Suprapubic skin (tissue), 4 donors: Measurements from ENCODE around the gene ITPKC. TPM values are rescaled to one million over a fixed set of nuclear protein-coding genes. Genes with fewer than 3 reads are reported as not detected.

Experiments used
- DNase-seq, 2 donors: peaks; one replicate each; pipeline ENCODE4 v3.0.0-alpha.2; 2019; ENCODE audit warnings: low spot score in 2 of 2
- H3K27ac ChIP-seq: fragments of 200-600 bp; sonication (generic); one replicate; pipeline ENCODE4 v1.5.1; 2019
- H3K27me3 ChIP-seq: fragments of 200-600 bp; sonication (generic); one replicate; pipeline ENCODE4 v1.5.1; 2019
- H3K36me3 ChIP-seq: fragments of 200-600 bp; sonication (generic); one replicate; pipeline ENCODE4 v1.5.1; 2019
- H3K4me1 ChIP-seq: fragments of 200-600 bp; sonication (generic); one replicate; pipeline ENCODE4 v1.5.1; 2019
- H3K4me3 ChIP-seq: fragments of 200-600 bp; sonication (generic); one replicate; pipeline ENCODE4 v1.5.1; 2019; ENCODE audit warnings: mild to moderate bottlenecking
- H3K9me3 ChIP-seq: fragments of 200-600 bp; sonication (generic); one replicate; pipeline ENCODE4 v1.5.1; 2019
- EP300 ChIP-seq: sonication (generic); formaldehyde crosslinking; IDR thresholded peaks from one replicate; pipeline ENCODE4 v1.6.1; 2017; ENCODE audit warnings: antibody characterized with exemption
- POLR2A ChIP-seq, 2 donors: fragments of 450-650 bp; IDR thresholded peaks; one replicate each; pipeline ENCODE4 v1.6.1; 2017; ENCODE audit warnings: antibody characterized with exemption in 2 of 2, mild to moderate bottlenecking in 2 of 2, moderate library complexity in 2 of 2
- POLR2AphosphoS5 ChIP-seq, 3 donors: sonication (generic); formaldehyde crosslinking; IDR thresholded peaks; one replicate each; pipeline ENCODE4 v1.6.1; 2017; ENCODE audit warnings: antibody characterized with exemption in 3 of 3
- WGBS: methylation state at CpG from one replicate; pipeline ENCODE4 v1.1.5; 2018; 5-methylcytosine and 5-hydroxymethylcytosine counted together
- total RNA-seq, 4 donors: library from RNA; depleted of rRNA; stranded (reverse); fragments of >200 nt; gene quantifications; one replicate each; pipeline ENCODE4 v1.1.0, GENCODE V29; 2016
- TF ChIP-seq, protein P1 (sequence below), 2 donors: fragments of 200-600 bp in 1 of 2; fragments of 450-650 bp in 1 of 2; sonication (generic) in 1 of 2; IDR thresholded peaks; one replicate each; pipeline ENCODE4 v1.5.1; 2016 to 2019; ENCODE audit warnings: antibody characterized with exemption in 2 of 2, mild to moderate bottlenecking in 1 of 2, moderate library complexity in 1 of 2

The ITPKC gene
- total RNA-seq, 4 donors from 2014 or later, result 52.9 to 93.8 (median 70.9) TPM

- no peak for DNase-seq
- H3K4me1 ChIP-seq, result peaks cover 5% of the 10 kb centered on the region
- WGBS, result 94% methylated on average over 13 of the region's 13 CpGs
- no peak overlapping the region for H3K4me3 ChIP-seq
- no peak overlapping the region for H3K27ac ChIP-seq
- H3K27me3 ChIP-seq, result no peaks in the 10 kb centered on the region
- H3K9me3 ChIP-seq, result no peaks in the 10 kb centered on the region
- TF ChIP-seq EP300 (no peak), POLR2A (IDR thresholded peaks at IDR 0.05) (no peak), POLR2AphosphoS5 (IDR thresholded peaks at IDR 0.05) (no peak)
- TF ChIP-seq, protein P1, sequence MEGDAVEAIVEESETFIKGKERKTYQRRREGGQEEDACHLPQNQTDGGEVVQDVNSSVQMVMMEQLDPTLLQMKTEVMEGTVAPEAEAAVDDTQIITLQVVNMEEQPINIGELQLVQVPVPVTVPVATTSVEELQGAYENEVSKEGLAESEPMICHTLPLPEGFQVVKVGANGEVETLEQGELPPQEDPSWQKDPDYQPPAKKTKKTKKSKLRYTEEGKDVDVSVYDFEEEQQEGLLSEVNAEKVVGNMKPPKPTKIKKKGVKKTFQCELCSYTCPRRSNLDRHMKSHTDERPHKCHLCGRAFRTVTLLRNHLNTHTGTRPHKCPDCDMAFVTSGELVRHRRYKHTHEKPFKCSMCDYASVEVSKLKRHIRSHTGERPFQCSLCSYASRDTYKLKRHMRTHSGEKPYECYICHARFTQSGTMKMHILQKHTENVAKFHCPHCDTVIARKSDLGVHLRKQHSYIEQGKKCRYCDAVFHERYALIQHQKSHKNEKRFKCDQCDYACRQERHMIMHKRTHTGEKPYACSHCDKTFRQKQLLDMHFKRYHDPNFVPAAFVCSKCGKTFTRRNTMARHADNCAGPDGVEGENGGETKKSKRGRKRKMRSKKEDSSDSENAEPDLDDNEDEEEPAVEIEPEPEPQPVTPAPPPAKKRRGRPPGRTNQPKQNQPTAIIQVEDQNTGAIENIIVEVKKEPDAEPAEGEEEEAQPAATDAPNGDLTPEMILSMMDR (IDR thresholded peaks at IDR 0.05), result no peak
- H3K36me3 ChIP-seq, result peaks cover 97% of the 10 kb centered on the region
Observed at GRCh38 chr19:40733149-40733548, 16.2 kb downstream of the ITPKC start.

DNA sequence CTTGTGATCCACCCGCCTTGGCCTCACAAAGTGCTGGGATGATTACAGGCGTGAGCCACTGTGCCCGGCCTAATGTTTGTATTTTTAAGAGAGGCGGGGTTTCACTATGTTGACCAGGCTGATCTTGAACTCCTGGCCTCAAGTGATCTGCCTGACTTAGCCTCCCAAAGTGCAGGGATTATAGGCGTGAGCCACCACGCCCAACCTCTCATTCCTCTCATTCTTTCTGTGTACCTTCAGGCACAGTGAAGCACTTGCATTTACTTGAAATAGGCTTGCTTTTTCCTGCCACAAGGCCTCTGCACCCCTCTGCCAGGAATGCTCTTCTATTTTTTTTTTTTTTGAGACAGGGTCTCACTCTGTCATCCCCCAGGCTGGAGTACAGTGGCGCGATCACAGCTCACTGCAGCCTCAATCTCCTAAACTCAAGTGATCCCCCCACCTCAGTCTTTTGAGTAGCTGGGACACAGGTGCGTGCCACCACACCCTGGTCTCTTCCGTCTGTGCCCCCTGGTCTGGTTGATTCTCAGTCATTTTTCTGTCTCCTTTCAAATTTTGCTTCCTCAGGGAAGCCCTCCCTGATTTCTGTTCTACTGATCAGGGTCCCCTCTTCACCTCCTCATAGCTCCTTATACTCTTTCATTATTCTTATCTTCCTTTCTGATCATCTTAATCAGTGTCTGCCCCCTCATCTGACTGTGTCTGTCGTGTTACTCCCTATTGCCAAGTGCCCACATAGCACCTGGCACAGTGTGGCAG lies 18.3 kb downstream of the ITPKC start:
- no peaks in the 10 kb centered on the region for H3K9me3 ChIP-seq
- H3K36me3 ChIP-seq, result peaks cover 97% of the 10 kb centered on the region
- H3K4me1 ChIP-seq, result peaks cover 17% of the 10 kb centered on the region
- H3K27ac ChIP-seq, result no peak overlapping the region
- no peak overlapping the region for H3K4me3 ChIP-seq
- TF ChIP-seq, protein P1 (IDR thresholded peaks at IDR 0.05), result no peak
- TF ChIP-seq POLR2AphosphoS5 (IDR thresholded peaks at IDR 0.05) (no peak), EP300 (no peak), POLR2A (IDR thresholded peaks at IDR 0.05) (no peak)
- no peaks in the 10 kb centered on the region for H3K27me3 ChIP-seq
- no peak for DNase-seq
- WGBS, result 75% methylated on average over 11 of the region's 11 CpGs

GRCh38 chr19:40736661-40737060 lies 19.7 kb downstream of the ITPKC start:
- peaks cover 82% of the 10 kb centered on the region for H3K36me3 ChIP-seq
- H3K27me3 ChIP-seq, result no peaks in the 10 kb centered on the region
- peaks cover 32% of the 10 kb centered on the region for H3K4me1 ChIP-seq
- 87% methylated on average over 8 of the region's 9 CpGs for WGBS
- H3K4me3 ChIP-seq, result no peak overlapping the region
- TF ChIP-seq, protein P1 (IDR thresholded peaks at IDR 0.05), result no peak
- TF ChIP-seq EP300, result no peak
- no peak for TF ChIP-seq POLR2A (IDR thresholded peaks at IDR 0.05)
- TF ChIP-seq POLR2AphosphoS5 (IDR thresholded peaks at IDR 0.05), result no peak
- H3K9me3 ChIP-seq, result no peaks in the 10 kb centered on the region
- DNase-seq, result no peak
- no peak overlapping the region for H3K27ac ChIP-seq

- H3K9me3 ChIP-seq, result no peaks in the 10 kb centered on the region
- H3K4me3 ChIP-seq, result no peak overlapping the region
- peaks cover 35% of the 10 kb centered on the region for H3K4me1 ChIP-seq
- peaks cover 77% of the 10 kb centered on the region for H3K36me3 ChIP-seq
- 66% methylated on average over 9 of the region's 9 CpGs for WGBS
- no peaks in the 10 kb centered on the region for H3K27me3 ChIP-seq
- TF ChIP-seq EP300, result no peak
- no peak for TF ChIP-seq POLR2AphosphoS5 (IDR thresholded peaks at IDR 0.05)
- TF ChIP-seq, protein P1 (IDR thresholded peaks at IDR 0.05), result no peak
- TF ChIP-seq POLR2A (IDR thresholded peaks at IDR 0.05), result no peak
- no peak for DNase-seq
- H3K27ac ChIP-seq, result no peak overlapping the region
Observed at GRCh38 chr19:40737102-40737644, 20.3 kb downstream of the ITPKC start.

- no peak for TF ChIP-seq POLR2AphosphoS5 (IDR thresholded peaks at IDR 0.05)
- TF ChIP-seq, protein P1 (IDR thresholded peaks at IDR 0.05), result no peak
- no peaks in the 10 kb centered on the region for H3K9me3 ChIP-seq
- peak overlapping the region; percentile 92 for H3K27ac ChIP-seq
- no peaks in the 10 kb centered on the region for H3K27me3 ChIP-seq
- peaks cover 35% of the 10 kb centered on the region for H3K4me1 ChIP-seq
- H3K4me3 ChIP-seq, result peak overlapping the region; percentile 27
- H3K36me3 ChIP-seq, result peaks cover 60% of the 10 kb centered on the region
- DNase-seq, result no peak
- WGBS, result 74% methylated on average over 20 of the region's 22 CpGs
Observed at GRCh38 chr19:40739030-40739839, 22.3 kb downstream of the ITPKC start.
